GM12892 (cell line): ENCODE data around the gene MYO3B.

Experiments used
- POLR2A ChIP-seq: IDR thresholded peaks from 2 replicates; pipeline ENCODE4 v1.6.1; 2011; ENCODE audit warnings: low read depth, low read length, control low read depth
- POLR2AphosphoS5 ChIP-seq: IDR thresholded peaks from 2 replicates; pipeline ENCODE4 v1.6.1; 2011; ENCODE audit warnings: low read depth, low read length, control low read depth

- TF ChIP-seq POLR2A (no peak), POLR2AphosphoS5 (no peak)
Observed at GRCh38 chr2:170660409-170660808, 482.5 kb downstream of the MYO3B start.
